NCI-H748 (cell line): ENCODE data around the gene CALU.

Experiments used
- DNase-seq: peaks from one replicate; lab custom pipeline; 2025; ENCODE audit not compliant: unreplicated experiment; lab: John Stamatoyannopoulos, UW

CALU gene

DNA sequence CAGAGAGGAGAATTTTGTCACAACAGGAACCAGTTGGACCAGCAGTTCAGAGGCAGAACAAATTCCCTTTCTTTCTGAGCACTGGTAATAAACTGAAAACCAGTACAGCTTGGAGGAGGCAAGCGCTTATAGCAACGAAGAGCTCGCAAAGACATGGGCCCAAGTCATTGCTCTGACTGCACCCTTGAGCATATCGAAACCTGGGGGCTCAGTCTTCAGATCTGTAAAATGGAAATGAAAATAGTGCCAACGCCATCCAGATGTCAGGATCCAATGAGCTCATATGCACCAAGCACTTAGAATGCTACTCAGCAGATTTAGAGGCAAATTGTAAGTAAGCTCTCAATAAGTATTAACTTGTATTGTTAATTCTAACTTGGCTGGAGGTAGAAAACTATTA is 14.4 kb upstream of the CALU start:
- DNase-seq, result no peak

DNA sequence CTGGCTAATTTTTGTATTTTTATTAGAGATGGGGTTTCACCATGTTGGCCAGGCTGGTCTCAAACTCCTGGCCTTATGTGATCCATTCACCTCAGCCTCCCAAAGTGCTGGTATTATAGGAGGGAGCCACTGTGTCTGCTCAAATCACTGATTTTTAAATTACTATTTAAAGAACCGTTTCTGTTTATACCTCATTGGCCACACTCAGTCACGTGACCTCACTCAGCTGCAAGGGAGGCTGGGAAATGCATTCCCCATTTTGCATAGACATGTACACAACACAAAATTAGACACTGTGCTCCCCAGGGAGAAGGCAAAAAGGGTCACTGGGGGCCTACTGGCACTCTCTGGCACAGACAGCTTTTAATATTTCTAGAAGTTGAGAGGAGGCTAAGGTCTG is 13.6 kb upstream of the CALU start:
- no peak for DNase-seq

DNA sequence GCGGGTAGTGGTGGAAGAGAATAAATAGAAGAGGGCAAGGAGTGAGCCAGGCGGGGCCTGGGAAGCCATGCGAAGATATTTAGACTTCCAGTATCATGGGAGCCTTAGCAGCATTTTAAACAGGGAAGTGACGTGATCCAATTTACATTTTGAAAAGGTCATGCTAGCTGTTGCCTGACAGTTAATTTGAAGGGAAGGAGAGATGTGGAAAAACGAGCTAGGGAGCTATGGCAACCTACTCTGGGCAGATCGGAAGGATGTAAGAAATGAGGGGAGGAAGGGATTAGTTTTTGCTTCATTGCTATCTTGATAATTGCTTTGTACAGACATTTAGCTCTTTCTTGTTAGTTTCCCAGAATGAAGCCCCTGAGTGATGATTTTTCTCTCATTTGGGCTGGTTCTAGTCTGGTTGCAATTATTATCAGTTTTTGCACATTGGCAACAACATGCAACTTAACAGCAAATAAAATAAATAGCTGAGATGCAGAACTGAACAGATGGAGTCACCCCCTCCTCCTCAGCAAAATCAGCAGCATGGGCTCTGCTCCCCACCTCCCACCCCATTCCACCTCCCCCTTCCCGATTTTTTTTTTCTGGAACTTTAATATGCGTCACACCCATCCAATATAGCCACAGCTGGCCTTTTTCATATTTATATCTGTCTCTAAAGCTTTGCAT is 13.0 kb upstream of the CALU start:
- DNase-seq, result no peak

DNA sequence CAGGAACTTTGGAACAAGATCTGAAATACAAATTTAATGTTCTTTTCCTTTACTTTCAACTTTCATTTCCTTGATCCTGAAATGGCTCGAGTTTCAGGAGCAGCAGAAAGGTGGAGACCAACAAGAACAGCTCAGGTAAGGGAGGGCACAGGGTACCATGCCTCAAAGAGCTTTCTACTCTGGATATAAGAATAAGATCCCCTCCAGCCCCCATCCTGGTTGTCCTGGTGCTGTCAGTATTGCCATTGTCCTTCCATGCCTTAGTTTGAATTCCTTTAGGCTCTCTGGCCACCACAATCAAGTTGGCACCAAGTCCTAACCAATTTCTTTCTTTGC is 12.5 kb upstream of the CALU start:
- DNase-seq, result no peak

DNA sequence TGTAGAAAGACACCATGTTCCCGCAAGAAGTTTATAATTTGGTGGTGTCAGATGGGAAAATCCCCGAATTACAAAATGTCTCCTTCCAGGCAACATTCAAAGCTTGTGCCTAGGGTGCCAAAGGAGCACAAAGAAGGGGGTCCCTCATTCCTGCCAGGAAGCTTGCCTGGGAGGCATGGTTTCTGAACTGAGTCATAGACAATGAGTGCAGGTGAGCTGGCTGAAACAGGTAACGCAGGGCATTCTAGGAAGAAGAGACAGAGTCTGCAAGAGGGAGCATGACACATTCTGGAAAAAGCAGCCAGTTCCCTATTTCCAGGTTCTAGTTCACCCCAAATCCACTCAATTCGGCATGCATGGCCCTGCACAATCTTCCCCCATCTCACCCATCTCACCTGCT is 11.9 kb upstream of the CALU start:
- DNase-seq, result no peak

DNA sequence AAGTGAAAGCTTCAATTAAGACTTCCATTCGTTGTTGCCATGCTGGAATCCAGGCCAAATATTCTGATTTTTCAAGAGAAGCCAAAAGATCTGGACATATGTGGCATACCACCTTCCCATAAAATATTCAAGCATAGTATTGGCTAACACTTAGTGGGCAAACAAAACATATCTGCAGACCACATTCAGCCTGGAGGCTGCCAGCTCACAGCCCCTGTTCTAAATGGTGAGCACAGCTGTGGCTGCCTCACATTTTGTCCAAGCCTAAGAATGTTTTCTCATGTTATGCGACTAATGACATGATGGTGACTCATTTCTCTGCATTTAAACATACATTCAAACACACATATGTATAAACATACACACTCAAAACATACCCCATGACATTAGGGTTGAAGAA is 10.6 kb upstream of the CALU start:
- no peak for DNase-seq

DNA sequence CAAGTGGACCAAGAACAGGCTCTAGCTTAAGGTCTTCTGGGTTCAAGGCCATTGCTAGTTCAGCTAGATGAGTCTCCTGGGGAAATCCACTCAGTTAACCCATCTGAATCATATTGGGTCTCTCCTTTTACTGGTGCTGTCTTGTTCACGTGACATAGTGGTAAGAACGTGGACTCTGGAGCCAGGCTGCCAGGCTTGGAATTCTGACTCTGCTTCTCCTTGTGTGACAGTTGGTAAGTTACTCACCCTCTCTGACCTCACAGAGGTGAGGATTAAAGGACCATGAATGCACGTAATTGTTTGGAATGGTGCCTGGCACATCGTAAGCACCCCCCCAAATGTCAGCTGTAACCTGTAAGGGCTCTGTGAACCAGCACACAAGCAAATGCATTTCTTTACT is 9.7 kb upstream of the CALU start:
- no peak for DNase-seq

DNA sequence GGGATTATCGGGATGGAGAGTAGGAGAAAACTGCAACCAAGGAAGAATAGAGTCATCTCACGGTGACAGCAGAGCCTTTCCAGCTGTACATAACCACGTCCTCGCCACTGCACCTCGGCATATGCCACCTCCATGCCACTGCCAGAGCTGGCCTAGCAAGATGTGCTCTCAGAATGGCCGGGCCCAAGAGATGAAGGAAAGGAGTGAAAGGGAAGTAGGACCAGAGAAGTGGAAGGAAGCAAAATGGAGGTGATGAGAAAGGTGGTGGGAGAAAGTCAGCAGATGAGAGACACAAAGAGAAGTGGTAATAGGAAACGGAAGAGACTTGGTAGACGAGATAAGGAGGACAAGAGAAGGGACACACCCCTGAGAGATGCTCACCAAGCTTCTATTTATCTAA is 8.0 kb upstream of the CALU start:
- no peak for DNase-seq

DNA sequence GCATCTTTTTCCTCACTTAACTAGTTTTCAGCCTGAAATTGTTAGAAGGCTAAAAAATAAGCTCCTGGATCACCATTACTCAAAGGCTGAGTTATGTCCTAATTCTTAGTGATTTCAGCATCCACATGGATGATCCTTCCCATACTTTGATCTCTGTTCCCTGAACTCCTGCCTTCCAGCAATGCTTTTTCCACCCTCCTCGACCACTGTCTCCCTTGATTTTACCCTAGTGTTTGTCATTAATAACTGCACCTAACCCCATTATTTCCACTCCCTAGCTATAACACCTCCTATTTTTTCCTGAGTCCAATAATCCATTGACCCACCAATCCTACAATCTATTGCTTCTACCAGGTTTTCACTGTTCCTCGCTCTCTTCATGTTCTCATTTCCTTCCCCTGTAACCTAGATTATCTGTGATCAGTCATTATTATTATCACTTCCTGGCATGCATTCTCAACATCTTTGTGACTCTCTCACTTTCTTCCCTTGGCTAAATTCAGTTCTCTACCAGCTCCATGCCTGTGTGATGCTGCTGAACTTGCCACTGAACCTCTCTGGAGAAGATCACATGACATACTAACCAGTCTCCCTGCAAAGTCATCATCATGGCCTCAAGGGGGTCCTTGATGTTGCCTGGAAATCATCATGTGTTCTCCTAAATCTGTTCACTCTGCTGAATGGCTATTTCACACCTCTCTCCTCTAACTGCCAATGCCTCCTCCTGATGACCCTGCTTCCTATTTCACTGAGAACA is 6.5 kb upstream of the CALU start:
- no peak for DNase-seq

DNA sequence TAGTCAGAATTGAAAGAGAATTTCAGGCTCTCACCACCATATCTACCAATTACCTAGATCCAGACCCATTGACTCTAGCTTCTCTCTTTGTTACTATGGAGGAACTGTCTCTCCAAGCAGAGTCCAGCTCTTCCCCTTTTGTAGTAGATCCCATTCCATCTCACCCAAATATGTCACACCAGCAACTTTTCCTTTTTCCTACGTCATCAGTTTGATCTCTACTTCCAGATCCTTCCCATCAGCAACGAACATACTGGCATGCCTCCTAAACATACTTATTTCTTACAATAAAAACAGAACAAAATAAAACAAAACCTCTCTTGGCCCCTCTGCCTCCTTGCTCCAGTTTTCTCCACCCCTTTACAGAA is 5.9 kb upstream of the CALU start:
- DNase-seq, result no peak

DNA sequence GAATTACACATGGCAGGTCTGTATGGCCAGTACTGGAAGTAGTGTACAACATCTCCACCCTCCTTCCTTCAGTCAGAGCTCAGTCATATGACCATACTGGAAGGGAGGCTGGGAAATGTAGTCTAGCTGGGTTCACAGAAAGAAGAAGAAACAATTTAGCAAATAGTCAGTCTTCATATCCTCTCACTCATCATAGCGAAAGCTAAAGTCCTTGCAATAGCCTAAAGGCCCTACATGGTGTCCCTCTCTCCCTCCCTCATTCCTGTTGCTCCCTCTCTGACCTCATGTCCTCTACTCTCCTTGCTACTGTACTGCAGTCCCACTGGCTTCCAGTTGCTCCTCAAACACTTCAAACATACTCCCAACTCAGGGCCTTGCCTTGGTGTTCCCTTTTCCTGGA is 4.3 kb upstream of the CALU start:
- DNase-seq, result no peak

DNA sequence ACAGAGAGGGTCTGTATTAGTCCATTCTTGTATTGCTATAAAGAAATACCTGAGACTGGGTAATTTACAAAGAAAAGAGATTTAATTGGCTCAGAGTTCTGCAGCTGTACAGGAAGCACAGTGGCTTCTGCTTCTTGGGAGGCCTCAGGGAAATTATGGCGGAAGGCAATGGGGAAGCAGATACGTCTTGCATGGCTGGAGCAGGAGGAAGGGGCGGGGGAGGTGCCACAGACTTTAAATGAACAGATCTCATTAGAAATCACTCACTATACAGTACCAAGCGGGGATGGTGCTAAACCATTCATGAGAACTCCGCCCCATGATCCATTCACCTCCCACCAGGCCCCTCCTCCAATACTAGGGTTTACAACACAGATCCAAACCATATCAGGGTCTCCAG is 3.7 kb upstream of the CALU start:
- DNase-seq, result no peak

DNA sequence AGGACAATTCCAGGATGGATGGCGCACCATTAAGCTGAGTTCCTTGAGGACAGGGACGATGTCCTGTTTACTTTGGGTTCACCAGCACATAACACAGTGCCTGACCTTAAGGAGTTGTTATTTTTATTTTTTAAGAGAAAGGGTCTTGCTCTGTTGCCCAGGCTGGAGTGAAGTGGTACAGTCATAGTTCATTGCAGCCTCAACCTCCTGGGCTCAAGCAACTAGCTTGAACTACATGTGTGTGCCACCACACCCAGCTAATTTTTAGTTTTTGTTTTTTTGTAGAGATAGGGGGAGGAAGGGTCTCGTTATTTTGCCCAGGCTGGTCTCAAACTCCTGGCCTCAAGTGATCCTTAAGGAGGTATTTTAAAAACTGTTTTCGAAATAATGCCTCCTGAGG is 1.7 kb upstream of the CALU start:
- no peak for DNase-seq

DNA sequence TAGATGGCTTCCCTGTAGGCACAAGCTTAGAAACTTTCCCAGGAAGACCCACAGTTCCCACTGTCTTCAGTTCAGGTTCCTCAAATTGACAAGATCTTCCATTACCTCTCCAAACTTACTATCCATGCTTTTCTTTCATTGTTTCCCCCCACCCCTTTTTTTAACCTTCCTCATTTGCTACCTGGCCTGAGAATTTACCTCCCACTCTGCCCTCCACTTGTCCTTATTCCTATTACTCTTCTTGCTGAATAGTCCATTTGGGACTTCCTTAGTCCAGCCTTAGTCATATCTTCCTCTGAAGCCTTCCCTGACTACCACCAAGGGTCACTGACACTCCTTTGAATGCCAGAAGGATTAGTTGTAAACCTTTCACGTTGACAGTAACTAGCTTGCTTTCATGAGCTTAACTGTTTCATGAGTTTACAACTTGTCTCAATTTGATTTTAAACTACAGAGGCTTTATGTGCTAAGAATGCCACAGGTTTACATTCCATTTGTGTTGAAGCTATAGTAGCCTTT is 1.2 kb upstream of the CALU start:
- DNase-seq, result no peak

DNA sequence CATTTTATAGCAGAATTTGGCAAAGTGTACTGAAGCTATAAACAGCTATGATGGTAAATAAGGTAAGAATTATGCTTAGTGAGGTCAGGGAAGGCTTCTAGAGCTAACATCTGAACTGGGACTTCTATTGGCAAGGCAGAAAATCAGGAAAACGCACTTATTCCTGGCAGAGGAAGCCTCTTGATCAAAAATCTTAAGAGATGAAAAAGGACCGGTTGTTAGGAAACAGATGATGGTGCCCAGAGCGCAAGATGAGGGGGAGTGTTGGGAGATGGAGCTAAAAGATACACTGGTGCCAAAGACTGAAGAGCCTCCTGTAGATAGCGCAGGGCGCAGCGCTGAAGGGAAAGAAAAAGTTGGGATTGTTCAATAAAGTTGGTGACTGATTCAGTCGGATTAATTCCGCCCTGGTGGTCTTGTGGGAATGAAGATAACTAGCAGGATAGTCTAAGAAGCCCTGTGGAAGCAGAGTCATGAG is 550 bp upstream of the CALU start:
- no peak for DNase-seq

DNA sequence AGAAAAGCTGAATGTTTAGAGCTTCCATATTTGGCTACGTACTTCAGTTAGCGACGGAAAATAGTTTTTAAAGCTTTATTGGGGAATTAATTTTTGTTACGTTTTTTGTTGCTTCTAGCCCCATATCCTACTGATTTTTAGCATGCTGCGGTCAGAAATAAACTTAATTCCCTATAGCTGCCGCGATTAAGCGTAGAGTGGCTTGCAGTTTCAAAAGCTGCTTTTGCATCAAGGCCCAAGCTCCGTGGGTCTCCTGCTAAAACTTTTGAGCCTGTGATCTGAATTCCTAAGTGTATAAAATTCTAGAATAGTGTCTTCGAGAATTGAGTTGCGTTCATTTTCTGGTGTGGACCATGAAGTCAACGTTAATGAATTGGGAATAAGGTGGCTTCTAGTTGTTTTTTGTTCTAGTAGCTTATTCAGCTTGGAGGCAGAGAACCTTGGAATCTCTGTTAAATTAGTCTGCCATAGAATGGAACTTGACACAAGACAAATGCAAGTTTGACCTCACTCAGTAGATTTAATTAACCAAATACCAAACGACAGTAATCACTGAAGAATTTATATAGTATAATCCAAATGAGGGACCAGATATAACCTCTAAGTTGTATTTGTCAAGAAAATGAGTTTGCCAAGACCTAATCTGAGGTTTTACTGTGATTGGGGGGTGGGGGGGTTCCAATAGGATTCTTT is 977 bp downstream of the CALU start:
- DNase-seq, result no peak

DNA sequence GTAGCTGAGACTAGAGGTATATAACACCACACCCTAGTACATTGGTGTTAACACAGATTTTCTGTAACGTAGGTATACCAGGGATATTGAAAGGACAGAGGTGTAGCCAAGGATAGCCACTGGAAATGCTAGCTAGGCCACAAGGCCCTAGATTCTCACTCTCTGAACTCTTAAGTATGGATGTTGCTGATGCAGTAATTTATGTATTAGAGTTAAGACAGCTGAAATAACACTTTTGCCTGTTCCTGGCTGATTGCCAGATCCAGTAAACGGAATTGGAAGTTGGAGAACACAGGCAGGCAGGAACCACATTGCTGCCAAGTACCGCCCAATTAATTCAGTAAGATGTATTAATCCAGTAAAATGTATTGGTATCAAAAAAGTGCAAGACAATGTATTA is 1.8 kb downstream of the CALU start:
- no peak for DNase-seq

DNA sequence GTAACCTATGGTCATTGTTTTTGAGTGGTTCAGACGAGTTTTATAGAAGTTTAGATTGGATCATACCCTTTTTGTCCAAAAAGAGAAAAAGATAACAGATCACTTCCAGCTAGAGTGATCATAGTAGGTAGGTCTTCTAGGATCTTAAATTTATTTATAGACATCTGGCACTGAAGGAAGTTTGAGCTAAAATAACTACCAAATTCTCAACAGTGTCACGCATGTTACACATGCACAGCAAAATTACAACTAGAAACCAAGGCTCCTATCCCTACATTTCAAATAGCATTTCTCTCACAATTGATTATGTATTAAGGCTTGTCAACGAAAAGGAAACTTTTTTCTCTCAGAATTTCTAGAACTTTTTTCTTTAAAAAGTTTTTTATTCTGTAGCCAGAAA is 2.3 kb downstream of the CALU start:
- DNase-seq, result no peak

DNA sequence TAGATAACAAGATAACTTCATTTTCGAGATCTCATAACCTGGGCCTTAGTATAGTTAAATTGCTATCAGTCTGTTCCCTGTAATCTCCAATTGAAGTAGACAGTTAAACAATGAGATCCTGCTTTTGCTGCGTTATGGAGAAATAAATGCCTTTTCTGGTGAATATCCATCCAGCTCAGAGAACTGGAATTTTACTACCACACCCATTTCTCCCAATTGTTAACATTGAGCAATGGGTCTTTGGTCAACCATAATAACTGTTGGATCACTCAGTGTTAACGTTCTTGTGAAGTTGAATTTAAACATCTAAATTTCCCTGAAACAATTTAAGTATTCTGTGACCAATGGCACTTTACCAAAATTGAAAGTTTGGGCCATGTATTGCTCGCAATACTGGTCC is 3.0 kb downstream of the CALU start:
- DNase-seq, result no peak

DNA sequence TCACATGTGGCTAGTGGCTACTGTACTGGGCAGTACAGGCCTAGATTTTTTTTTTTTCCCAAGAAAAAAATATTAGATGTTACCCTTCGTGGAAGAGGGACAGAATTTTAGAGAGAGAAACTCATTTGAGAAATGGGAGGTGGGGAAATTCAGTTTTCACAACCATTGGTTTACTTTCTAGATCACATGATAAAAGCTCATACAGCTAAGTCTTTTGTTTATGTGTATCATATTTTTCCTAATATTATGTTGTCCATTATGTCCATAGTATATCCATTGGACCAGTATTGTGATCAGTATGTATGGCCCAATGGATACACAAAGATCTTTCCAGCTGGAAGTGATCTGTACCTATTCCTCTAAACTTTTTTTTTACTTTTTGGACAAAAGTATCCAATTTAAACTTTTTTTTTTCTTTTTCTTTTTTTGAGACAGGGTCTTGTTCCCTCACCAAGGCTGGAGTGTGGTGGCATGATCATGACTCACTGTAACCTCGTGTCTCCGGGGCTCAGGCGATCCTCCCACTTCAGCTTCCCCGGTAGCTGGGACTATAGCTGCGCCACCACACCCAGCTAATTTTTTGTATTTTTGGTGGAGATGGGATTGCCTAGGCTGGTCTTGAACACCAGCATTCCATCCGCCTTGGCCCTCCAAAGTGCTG is 4.1 kb downstream of the CALU start:
- no peak for DNase-seq

DNA sequence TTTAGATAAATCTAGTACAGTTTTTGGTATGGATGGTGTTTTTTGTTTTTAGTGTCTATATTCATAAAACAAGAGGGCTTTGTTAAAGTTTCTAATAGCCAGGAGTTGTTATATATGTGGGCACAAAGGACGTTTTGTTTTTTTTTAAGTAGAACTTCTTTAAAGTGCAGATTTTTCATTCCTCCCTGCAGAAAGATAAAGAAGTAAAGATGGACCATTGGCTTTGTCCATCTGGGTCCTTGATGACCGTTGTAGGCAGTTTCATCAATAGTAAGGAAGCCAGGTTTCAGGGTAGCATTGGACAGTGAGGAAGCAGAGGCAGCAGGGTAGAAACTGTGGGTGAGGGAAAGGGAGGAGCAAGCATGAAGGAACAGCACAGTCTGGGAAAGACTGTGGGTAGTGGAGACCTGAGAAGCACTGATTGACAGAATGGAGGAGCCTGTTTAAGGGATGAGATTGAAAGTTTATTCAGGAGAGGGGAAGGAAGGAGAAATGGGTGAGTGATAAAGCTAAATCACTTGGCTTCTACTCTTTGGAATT is 5.3 kb downstream of the CALU start:
- DNase-seq, result no peak
